Measurements from ENCODE around the gene NDUFV1.
A peak's percentile ranks its signal among the peaks of the same experiment; 100 is the strongest.
"Not testable (repeated sequence)": the region's sequence is repeated elsewhere in the genome, so short reads cannot be mapped to it uniquely, and the experiment has no call there.

NDUFV1 gene

DNA sequence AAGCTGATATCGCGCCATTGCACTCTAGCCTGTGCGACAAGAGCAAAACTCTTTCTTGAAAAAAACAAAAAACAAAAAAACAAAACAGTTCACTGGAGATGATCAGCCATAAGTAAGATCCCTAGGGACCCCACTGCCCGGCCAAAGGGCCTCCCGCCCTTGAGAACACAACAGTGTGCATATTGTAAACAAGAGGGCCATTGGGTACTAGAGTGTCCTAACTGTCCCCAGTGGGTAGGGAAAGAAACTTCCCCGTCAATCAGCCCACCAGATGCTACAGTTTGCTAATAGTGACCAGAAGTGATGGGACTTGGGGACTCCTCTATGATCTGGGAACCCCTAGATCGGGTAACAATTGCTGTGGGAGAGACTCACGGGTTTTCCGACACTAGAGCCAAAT lies 47.5 kb downstream of the NDUFV1 start:
- no peak for DNase-seq (ENCODE audit: low spot score)
- no peak for FAIRE-seq

DNA sequence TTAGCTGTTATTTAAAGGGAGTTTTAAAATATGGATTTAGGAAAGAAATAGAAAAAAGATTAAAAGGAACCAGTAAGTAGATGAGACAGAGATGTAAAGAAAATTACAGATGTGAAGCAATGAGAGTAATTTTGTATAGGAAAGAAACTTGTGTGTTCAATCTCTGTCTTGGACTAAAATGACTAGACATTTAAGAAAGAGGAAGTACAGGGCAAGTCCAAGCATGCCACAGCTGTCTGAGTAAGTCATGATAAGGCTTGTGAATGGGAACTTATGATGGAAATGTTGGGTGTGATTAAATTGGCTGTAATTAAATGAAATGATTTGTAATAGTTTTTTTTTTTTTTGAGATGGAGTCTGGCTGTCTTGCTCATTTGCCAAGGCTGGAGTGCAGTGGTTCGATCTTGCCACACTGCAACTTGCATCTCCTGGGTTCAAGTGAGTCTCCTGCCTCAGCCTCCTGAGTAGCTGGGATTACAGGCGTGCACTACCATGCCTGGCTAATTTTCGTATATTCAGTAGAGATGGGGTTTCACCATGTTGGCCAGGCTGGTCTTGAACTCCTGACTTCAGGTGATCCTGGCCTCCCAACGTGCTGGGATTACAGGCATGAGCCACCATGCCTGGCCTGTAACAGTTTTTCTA lies 49.7 kb downstream of the NDUFV1 start:
- FAIRE-seq (no peak), DNase-seq (ENCODE audit: low spot score) (no peak)

DNA sequence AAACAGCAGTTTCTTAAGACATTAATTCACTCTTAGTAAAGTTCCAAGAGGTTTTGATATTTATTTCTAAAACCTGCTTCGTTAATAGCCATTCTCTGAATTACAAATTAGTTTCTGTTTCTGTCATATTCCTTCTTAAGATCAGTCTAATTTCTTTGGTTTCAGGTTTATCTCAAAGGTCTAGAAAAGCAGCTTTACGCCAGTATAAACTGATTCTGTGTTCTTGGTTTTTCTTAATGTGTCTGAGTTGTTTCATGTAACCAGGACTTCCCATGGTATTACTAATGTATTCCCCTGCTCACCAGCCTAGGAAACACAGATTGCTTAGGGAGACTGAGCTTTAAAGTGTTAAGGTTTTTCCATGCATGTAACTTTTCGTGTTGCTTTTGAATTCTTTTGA lies 50.6 kb downstream of the NDUFV1 start:
- DNase-seq (ENCODE audit: low spot score) (no peak), FAIRE-seq (no peak)

DNA sequence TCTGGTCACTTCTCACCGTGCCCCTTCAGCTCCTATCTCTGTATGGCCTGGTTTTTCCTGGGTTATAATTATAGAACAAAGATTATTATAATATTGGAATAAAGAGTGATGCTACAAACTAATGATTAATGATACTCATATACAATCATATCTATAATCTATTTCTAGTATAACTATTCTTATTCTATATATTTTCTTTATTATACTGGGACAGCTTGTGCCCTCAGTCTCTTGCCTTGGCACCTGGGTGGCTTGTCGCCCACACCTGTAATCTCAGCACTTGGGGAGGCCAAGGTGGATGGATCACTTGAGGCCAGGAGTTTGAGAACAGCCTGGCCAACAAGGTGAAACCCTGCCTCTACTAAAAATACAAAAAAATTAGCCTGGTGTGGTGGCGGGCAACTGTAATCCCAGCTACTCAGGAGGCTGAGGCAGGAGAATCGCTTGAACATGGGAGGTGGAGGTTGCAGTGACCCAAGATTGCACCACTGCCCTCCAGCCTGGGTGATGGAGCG lies 53.0 kb downstream of the NDUFV1 start:
- not testable (repeated sequence) for DNase-seq (ENCODE audit: low spot score)
- FAIRE-seq = peak; percentile 12

DNA sequence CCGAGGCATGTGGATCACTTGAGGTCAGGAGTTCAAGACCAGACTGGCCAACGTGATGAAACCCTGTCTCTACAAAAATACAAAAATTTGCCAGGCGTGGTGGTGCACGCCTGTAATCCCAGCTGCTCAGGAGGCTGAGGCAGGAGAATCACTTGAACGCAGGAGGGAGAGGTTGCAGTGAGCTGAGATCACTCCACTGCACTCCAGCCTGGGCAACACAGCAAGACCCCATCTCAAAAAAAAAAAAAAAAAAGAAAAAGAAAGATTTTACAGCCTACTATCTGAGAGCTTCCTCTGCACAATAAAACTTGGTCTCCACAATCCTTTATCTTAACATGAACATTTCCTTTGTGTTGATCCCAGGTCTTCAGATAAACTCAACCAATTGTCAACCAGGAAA lies 54.0 kb downstream of the NDUFV1 start:
- DNase-seq (ENCODE audit: low spot score); FAIRE-seq: not testable (repeated sequence)

Data from RCC 7860 (cell line).